OCI-LY3 (cell line): ENCODE data around the gene TMEM132D.

Experiments used
- CTCF ChIP-seq: fragments of 200-600, 300-600 bp; sonication (generic); IDR thresholded peaks from 2 replicates; pipeline ENCODE4 v1.5.1; 2014; ENCODE audit warnings: antibody characterized with exemption, low read length, low read depth
- EZH2phosphoT487 ChIP-seq: fragments of 200-600 bp; shearing (Covaris generic); IDR thresholded peaks from 2 replicates; pipeline ENCODE4 v1.6.1; 2018; ENCODE audit warnings: antibody characterized with exemption, mixed run types, low read depth

- TF ChIP-seq CTCF, result no peak
- TF ChIP-seq EZH2phosphoT487, result no peak
Measured at GRCh38 chr12:129446696-129447095, 457.1 kb downstream of the TMEM132D start.
